SK-N-SH treated with all-trans-retinoic acid at 6 μM for 48 hours (cell line): ENCODE data around the gene ITPR3.

Experiments used
- ATAC-seq: fragments of 200-7000 bp; cut with Tn5 transposase; 3 replicates; pipeline ENCODE4 v1.9.1; 2020; ENCODE audit warnings: mild to moderate bottlenecking, moderate library complexity
- ARNTL ChIP-seq: fragments of 450-650 bp; formaldehyde crosslinking; IDR thresholded peaks from 2 replicates; pipeline ENCODE4 v1.5.0; 2020; ENCODE audit warnings: low read depth, mild to moderate bottlenecking, moderate library complexity, borderline replicate concordance
- CSDC2 ChIP-seq: fragments of 250-450 bp; sonication (Bioruptor Pico); IDR thresholded peaks from 2 replicates; pipeline ENCODE4 v1.5.0; 2020; ENCODE audit warnings: mild to moderate bottlenecking, moderate library complexity
- CSRNP3 ChIP-seq: fragments of 250-450 bp; sonication (Bioruptor Pico); IDR thresholded peaks from 2 replicates; pipeline ENCODE4 v1.5.1; 2021; ENCODE audit warnings: mild to moderate bottlenecking, moderate library complexity
- ESRRG ChIP-seq: fragments of 250-450 bp; sonication (Bioruptor Pico); IDR thresholded peaks from 2 replicates; pipeline ENCODE4 v1.6.1; 2021; ENCODE audit warnings: mild to moderate bottlenecking
- GLIS3 ChIP-seq: fragments of 250-450 bp; sonication (Bioruptor Pico); IDR thresholded peaks from 2 replicates; pipeline ENCODE4 v1.5.0; 2020; ENCODE audit warnings: mild to moderate bottlenecking, moderate library complexity
- ISL1 ChIP-seq: fragments of 250-450 bp; sonication (Bioruptor Pico); IDR thresholded peaks from 2 replicates; pipeline ENCODE4 v2.1.2; 2022; ENCODE audit warnings: mild to moderate bottlenecking, moderate library complexity
- OSR1 ChIP-seq: fragments of 250-450 bp; sonication (Bioruptor Pico); IDR thresholded peaks from 2 replicates; pipeline ENCODE4 v1.8.0; 2022; ENCODE audit warnings: moderate library complexity, mild to moderate bottlenecking, inconsistent platforms
- PATZ1 ChIP-seq: fragments of 250-450 bp; sonication (Bioruptor Pico); IDR thresholded peaks from 2 replicates; pipeline ENCODE4 v1.8.0; 2020; ENCODE audit warnings: mild to moderate bottlenecking, moderate library complexity, borderline replicate concordance
- PPARA ChIP-seq: fragments of 250-450 bp; sonication (Bioruptor Pico); IDR thresholded peaks from 2 replicates; pipeline ENCODE4 v1.5.0; 2020; ENCODE audit warnings: mild to moderate bottlenecking, borderline replicate concordance
- RARB ChIP-seq: fragments of 250-450 bp; sonication (Bioruptor Pico); IDR thresholded peaks from 2 replicates; pipeline ENCODE4 v1.8.0; 2021; ENCODE audit warnings: mild to moderate bottlenecking, moderate library complexity
- SNAI2 ChIP-seq: fragments of 250-450 bp; sonication (Bioruptor Pico); IDR thresholded peaks from 2 replicates; pipeline ENCODE4 v1.5.0; 2020; ENCODE audit warnings: mild to moderate bottlenecking, moderate library complexity
- TCF4 ChIP-seq: fragments of 250-450 bp; sonication (Bioruptor Pico); IDR thresholded peaks from 2 replicates; pipeline ENCODE4 v1.8.0; 2021; ENCODE audit warnings: mild to moderate bottlenecking, moderate library complexity, borderline replicate concordance
- TOX ChIP-seq: fragments of 250-450 bp; sonication (Bioruptor Pico); IDR thresholded peaks from 2 replicates; pipeline ENCODE4 v1.8.0; 2021; ENCODE audit warnings: mild to moderate bottlenecking, moderate library complexity, borderline replicate concordance
- TSHZ2 ChIP-seq: fragments of 250-450 bp; sonication (Bioruptor Pico); IDR thresholded peaks from 2 replicates; pipeline ENCODE4 v1.5.0; 2020; ENCODE audit warnings: mild to moderate bottlenecking, moderate library complexity
- ZC3H10 ChIP-seq: fragments of 250-450 bp; sonication (Bioruptor Pico); IDR thresholded peaks from 2 replicates; pipeline ENCODE4 v1.5.1; 2021; ENCODE audit warnings: mild to moderate bottlenecking, moderate library complexity
- ZFP3 ChIP-seq: fragments of 250-450 bp; sonication (Bioruptor Pico); IDR thresholded peaks from 2 replicates; pipeline ENCODE4 v1.5.0; 2020; ENCODE audit warnings: mild to moderate bottlenecking, moderate library complexity
- ZFP30 ChIP-seq: fragments of 450-650 bp; formaldehyde crosslinking; IDR thresholded peaks from 2 replicates; pipeline ENCODE4 v1.5.0; 2022; ENCODE audit warnings: mild to moderate bottlenecking, moderate library complexity
- ZNF565 ChIP-seq: fragments of 450-650 bp; formaldehyde crosslinking; conservative IDR thresholded peaks from 2 replicates; pipeline ENCODE4 v1.5.0; 2020; ENCODE audit warnings: low read depth, mild to moderate bottlenecking, moderate library complexity
- ZNF70 ChIP-seq: fragments of 450-650 bp; formaldehyde crosslinking; IDR thresholded peaks from 2 replicates; pipeline ENCODE4 v1.5.0; 2020; ENCODE audit warnings: mild to moderate bottlenecking, moderate library complexity
- ZNF8 ChIP-seq: fragments of 450-650 bp; formaldehyde crosslinking; IDR thresholded peaks from 2 replicates; pipeline ENCODE4 v1.5.0; 2020; ENCODE audit warnings: mild to moderate bottlenecking, moderate library complexity
- TF ChIP-seq, protein P1 (sequence below): fragments of 250-450 bp; sonication (Bioruptor Pico); IDR thresholded peaks from 2 replicates; pipeline ENCODE4 v1.5.1; 2020; ENCODE audit warnings: low read depth, mild to moderate bottlenecking, moderate library complexity
- TF ChIP-seq, protein P2 (sequence below): fragments of 250-450 bp; sonication (Bioruptor Pico); IDR thresholded peaks from 2 replicates; pipeline ENCODE4 v1.8.0; 2021; ENCODE audit warnings: low read depth, mild to moderate bottlenecking, moderate library complexity, borderline replicate concordance

Gene ITPR3

DNA sequence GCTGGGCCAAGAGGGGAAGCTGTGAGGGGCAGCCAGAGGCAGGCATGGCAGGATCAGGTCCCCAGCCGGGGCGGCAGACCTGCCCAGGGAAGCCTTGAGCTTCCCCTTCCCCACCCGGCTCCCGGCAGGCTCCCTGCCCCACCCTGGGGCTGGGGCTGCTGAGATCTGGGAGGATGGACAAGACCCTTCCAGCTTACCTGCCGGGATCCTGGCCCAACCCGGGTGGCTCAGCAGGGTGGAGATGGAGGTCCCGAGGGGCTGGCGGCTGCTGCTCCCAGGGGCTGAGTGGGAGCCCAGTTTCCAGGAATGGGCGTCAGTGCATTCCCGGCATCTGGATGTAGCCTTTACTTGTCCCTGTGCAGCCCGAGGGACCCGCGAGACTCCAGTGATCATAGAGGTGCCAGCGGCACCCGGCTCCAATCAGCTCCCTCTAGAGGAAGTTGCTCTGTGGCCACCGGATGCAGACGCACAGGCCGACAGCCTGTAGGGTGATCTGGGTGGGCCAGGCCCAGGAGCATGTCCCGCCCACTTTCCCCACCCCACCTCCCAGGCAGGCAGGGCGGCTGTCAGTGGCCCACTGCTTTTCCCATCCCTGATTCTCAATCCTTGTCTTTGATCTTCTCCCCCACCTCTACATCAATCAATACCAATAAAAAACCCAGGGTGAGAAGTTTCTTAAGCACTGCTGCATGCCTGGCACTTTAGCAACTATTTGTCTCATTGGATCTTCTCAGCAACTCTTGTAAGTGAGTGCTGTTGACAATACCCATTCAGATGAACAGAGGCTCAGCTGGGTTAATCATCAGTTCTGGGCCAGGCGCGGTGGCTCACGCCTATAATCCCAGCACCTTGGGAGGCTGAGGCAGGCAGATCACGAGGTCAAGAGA is 41.1 kb upstream of the ITPR3 start, which contains the start of gene BAK1:
TSS of gene BAK1 (minus strand) at position 449 of the 887 bp plus-strand sequence. CDS start 2,672 bp downstream, outside the sequence.
- TF ChIP-seq TOX (no peak), RARB (no peak), PATZ1 (CRISPR knock-in tag) (no peak), PPARA (no peak), ZNF8 (CRISPR knock-in tag) (no peak), ARNTL (no peak), CSDC2 (CRISPR knock-in tag) (no peak), ZC3H10 (CRISPR knock-in tag) (no peak), TCF4 (no peak; the same call in 1 of the 2 replicates), SNAI2 (CRISPR knock-in tag) (no peak), ZNF565 (CRISPR knock-in tag) (no peak), ZNF70 (CRISPR knock-in tag) (no peak), OSR1 (CRISPR knock-in tag) (no peak), ESRRG (CRISPR knock-in tag) (no peak), CSRNP3 (CRISPR knock-in tag) (no peak), ZFP30 (CRISPR knock-in tag) (no peak), ZFP3 (CRISPR knock-in tag) (no peak), GLIS3 (no peak), ISL1 (no peak)
- TF ChIP-seq, protein P1, sequence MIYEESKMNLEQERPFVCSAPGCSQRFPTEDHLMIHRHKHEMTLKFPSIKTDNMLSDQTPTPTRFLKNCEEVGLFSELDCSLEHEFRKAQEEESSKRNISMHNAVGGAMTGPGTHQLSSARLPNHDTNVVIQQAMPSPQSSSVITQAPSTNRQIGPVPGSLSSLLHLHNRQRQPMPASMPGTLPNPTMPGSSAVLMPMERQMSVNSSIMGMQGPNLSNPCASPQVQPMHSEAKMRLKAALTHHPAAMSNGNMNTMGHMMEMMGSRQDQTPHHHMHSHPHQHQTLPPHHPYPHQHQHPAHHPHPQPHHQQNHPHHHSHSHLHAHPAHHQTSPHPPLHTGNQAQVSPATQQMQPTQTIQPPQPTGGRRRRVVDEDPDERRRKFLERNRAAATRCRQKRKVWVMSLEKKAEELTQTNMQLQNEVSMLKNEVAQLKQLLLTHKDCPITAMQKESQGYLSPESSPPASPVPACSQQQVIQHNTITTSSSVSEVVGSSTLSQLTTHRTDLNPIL (CRISPR knock-in tag) = no peak
- TF ChIP-seq, all 23 proteins: peak for 0
- ATAC-seq = peak; percentile 99

- ATAC-seq = no peak
- no peak for TF ChIP-seq CSRNP3 (CRISPR knock-in tag)
- TF ChIP-seq, protein P1 (CRISPR knock-in tag) = no peak
These were observed 39.9 kb upstream of the ITPR3 start for GRCh38 chr6:33581186-33581585.

- no peak for ATAC-seq
- TF ChIP-seq CSDC2 (CRISPR knock-in tag) (no peak), TOX (no peak), ISL1 (no peak), ZNF565 (CRISPR knock-in tag) (no peak), ARNTL (no peak), ZC3H10 (CRISPR knock-in tag) (no peak), TCF4 (no peak), TSHZ2 (no peak)
- TF ChIP-seq, protein P2, sequence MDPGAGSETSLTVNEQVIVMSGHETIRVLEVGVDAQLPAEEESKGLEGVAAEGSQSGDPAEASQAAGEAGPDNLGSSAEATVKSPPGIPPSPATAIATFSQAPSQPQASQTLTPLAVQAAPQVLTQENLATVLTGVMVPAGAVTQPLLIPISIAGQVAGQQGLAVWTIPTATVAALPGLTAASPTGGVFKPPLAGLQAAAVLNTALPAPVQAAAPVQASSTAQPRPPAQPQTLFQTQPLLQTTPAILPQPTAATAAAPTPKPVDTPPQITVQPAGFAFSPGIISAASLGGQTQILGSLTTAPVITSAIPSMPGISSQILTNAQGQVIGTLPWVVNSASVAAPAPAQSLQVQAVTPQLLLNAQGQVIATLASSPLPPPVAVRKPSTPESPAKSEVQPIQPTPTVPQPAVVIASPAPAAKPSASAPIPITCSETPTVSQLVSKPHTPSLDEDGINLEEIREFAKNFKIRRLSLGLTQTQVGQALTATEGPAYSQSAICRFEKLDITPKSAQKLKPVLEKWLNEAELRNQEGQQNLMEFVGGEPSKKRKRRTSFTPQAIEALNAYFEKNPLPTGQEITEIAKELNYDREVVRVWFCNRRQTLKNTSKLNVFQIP (CRISPR knock-in tag) = no peak
- TF ChIP-seq, protein P1 (CRISPR knock-in tag) = no peak
These were observed 37.4 kb upstream of the ITPR3 start for GRCh38 chr6:33583591-33584155.
